Bone marrow (tissue), 2 donors: ENCODE results near the gene EVC2.
"Not testable (repeated sequence)": the region's sequence is repeated elsewhere in the genome, so short reads cannot be mapped to it uniquely, and the experiment has no call there.

Experiments
- DNase-seq, 2 donors: peaks; one replicate each; lab custom pipeline; 2025; lab: John Stamatoyannopoulos, UW

Gene EVC2

DNA sequence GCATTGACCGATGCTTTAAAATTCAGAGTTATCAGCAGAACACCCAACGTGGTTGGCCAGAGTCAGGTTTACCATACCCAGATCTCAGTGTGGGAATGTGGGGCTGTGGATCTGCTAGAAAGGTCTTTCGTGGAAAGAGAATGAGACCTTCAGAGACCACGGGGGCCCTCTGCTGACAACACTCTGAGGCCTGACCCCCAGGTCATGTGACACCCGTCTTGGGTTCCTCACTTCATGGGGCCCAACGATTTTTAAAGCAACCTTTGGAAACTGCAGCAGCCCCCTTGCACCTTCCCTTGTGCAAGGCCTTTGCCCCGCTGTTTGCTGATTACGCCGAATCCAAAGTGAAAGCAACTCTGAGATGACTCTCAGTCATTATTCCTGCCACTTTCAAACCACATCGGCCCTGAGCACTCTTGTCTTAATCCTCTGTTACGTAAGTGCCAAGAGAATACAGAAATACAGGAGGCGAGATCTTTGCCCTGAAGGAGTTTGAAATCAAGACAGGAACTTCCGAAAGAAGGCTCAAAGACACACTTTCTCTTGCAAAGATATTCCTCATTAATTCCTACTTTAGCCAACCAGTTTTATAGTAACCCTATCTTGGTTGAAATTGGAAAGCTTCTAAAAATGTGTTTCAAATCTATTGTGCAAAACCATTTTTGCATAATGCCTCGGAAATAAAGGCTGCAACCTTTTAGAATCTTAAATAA lies 88.3 kb downstream of the EVC2 start:
- DNase-seq: no peak

- no peak for DNase-seq
Measured at GRCh38 chr4:5618051-5618960, 90.1 kb downstream of the EVC2 start.

DNA sequence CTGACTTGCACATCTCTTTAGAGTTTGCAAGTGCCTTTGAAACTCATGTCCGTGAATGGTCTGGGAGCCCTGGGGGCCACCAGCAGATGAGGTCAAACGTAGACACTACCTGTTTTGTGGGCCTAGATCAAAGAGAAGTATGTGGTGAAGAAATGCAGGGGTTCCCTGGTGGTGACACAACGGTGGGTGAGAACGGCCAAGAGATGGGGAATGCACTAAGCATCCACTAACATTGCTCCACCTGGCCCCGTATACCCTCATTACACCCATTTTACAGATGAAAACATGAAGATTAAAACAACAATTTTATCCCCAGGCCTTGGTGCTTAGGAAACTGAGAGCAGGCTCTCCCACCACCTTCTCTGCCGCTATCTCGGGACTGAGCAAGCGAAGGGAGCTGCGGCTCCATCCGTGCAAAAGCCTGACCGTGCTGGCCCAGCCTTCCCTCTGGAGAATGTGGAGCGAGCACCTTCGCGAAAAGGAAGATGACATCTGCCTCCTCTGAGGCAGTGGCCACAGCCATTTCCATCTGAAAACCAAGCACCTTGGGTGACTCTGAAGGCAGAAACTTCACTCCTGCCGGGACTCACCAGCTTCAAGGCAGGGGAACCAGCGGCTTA lies 91.9 kb downstream of the EVC2 start:
- no peak for DNase-seq

DNA sequence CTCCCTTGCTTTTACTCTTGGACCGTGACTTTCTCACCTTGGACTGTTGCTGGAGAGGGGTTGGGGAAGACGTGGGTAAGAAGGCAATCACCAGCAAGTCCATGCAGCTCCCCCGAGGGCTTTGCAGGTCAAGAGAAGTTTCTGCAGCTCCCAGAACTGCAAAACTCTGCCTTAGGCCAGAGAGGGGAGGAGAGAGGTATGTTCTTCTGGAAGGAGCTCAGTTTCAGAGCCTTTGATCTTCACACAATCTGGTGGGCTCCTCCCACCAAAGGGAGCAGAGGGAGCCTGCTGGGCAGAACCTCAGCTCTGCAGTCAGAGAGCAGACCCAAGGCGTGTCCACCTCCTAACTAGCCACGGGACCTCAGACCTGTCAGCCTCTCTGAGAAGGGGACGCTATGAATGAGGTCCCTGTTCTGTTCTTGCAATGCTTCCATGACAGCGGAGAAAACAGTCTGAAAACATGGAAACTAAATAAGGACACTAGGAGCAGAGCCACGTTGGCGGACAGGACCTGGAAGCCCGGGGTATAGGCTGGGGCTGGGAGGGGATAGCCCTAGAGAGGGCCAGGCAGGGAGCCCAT lies 92.8 kb downstream of the EVC2 start:
- DNase-seq: no peak

- DNase-seq: no peak
Measured at GRCh38 chr4:5611750-5612149, 96.6 kb downstream of the EVC2 start.

- DNase-seq: no peak
Measured at GRCh38 chr4:5609306-5610007, 98.9 kb downstream of the EVC2 start.

- DNase-seq: not testable (repeated sequence)
Measured at GRCh38 chr4:5593828-5594227, 114.5 kb downstream of the EVC2 start.

- DNase-seq: no peak
Measured at GRCh38 chr4:5592272-5592671, 116.1 kb downstream of the EVC2 start.

DNA sequence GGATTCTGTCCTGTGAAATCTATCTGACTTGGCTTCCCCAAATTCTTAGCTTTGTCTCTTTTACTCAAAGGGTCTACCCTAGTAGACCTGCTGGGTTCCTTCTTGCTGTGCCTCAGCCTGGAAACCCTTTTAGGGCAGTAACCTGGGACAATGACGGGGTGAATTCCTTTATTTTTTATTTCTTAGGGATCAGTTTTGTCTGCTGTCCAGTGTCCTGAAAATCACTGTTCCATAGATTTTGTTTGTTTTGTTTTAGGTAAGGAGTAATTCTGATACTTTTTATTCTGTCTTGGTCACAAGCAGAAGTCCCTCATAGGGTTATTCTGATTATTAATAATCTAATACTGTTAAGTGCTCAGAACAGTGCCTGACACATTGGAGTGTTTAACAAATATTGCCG lies 118.9 kb downstream of the EVC2 start:
- DNase-seq: no peak

GRCh38 chr4:5588046-5588445 lies 120.3 kb downstream of the EVC2 start:
- no peak for DNase-seq

DNA sequence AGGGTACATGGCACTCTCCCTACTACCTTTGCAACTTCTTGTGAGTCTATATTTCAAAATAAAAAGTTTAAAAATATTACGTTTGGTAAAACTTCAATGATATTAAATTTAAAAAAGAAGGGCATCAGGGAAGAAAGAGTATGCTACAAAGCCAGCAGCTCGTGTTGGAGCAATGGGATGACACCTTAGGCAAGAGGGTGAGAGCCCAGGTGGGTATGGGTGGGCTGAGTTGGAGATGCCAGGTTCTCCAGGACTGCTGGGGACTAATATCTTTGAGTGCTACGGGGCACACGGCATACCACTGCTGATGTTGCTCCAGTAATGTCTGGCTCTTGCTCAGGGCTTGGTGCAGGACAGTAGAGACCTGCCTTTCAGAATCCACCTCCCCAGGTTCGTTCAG lies 132.4 kb downstream of the EVC2 start:
- no peak for DNase-seq

DNA sequence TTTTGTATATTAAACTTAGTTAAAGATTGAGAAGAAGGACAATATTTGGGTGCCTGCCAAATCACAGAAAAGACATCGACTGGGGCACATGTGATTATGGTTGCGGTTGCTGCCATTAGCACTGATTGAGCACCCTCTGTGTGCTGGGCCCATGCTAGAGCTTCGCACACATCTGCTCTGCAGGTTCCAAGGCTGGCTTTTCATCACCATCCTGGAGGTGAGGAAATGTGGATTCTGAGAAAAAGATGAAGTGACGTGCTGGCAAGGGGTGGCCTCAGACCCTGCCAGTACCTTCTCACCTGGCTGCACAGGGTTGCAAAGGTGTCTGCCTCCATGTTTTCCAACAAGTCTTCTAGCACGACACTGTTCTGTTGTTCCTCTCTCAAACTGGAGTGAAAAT lies 134.0 kb downstream of the EVC2 start:
- no peak for DNase-seq

DNA sequence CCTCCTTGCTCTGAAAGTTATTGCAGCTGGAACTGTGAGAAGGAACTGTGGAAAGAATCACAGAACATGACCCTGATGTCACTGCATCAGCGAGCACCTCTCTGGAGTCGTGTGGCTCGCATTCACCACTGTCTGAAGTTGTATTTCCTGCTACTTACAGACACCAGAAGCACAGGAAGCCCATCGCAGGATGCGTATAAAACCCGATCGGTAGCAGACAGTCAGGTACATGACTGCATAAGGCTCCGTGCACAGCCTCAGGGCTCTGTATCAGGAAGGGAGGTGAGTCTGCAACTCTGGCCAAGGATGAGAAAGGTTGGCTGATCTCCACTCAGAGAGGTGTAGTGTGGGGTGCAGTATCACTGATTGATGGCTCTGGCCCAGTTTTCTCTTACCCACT lies 134.4 kb downstream of the EVC2 start:
- DNase-seq: no peak

GRCh38 chr4:5572751-5573150 lies 135.6 kb downstream of the EVC2 start:
- DNase-seq: no peak

GRCh38 chr4:5572114-5572513 lies 136.2 kb downstream of the EVC2 start:
- DNase-seq: no peak

DNA sequence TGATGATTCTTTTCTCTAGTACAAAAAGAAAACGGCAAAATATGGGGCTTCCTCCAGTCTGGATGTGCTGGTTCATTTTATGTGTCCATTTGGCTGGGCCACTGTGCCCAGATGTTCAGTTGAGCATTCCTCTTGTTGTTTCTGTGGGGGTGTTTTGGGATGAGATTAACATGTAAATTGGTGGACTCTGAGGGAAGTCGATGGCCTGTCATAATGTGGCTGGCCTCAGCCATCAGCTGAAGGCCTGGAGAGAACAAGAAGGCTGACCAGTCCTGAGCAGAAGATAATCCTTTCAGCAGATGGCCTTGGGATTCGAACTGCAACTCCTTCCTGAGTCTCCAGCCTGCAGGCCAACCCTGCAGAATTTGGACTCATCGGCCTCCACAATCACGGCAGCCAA lies 136.7 kb downstream of the EVC2 start:
- DNase-seq: no peak

GRCh38 chr4:5569451-5569850 lies 138.9 kb downstream of the EVC2 start:
- DNase-seq: no peak

GRCh38 chr4:5568931-5569330 lies 139.4 kb downstream of the EVC2 start:
- no peak for DNase-seq

GRCh38 chr4:5568336-5568735 lies 140.0 kb downstream of the EVC2 start:
- no peak for DNase-seq

DNA sequence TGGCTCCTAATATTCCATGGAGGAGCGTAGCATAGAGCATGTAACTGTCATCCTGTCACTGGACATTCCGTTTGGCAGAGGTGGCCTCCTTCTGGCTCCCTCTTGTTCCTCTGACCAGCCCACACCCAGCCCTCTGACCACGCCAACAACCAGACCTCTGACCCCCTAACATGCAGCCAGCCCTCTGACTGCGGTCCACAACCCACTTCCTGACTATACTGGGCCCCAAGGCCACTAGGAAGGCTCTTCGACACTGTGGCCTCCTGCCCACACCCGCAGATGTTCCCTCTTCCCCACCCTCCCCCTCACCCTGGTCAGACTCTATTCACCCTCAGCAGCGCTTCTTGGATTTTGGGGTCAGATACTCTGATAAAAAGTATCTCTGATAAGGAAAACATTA lies 141.4 kb downstream of the EVC2 start:
- DNase-seq: no peak

DNA sequence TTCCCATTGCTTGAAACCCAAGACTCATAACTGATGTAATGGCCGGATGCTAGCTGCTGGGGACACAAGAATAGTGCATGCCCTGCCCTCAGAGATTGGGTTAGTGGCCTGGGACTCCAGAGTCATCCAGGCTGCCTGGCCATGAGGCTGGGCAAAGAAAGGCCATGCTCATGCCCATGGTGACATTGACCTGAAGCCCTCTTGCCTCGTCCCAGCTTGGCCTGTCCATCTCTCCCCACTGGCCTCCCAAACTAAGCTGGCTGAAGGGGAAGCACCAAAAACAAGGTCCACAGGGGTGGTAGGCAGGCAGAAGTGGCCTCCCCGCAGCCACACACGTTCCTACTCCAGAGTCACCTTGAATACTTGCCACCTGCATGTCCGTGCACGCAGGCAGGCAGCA lies 141.8 kb downstream of the EVC2 start:
- DNase-seq: no peak

DNA sequence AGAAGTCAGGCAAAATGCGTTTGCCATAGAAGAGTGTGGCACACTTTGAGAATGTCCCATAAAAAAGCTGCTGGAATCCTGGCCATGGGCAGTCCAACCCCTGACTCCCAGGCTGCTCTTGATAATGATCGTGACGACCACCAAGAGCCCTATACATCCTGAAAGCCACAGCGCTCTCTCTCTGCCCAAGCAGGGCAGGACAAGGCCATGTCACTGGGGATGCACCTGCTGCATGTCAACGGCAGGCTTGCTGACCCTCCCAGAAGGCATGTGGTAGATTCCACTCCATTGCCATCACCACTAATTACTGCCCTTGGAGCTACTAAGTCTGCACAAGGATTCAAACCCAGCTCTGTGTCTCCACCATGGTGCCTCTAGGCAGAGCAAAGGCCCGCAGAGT lies 144.5 kb downstream of the EVC2 start:
- DNase-seq: no peak
